Stimulated activated CD4-positive, alpha-beta T cell treated with anti-CD3 and anti-CD28 coated beads, Interleukin-1b, Interleukin-23, amount 100 ng/mL, for 24 hours (primary cell): Measurements from ENCODE around the gene STMN1.

Experiments
- DNase-seq, 4 experiments: peaks; one replicate each; pipeline ENCODE4 v3.0.0-alpha.2; 2020; ENCODE audit warnings: low read depth in 4 of 4, low spot score in 1 of 4

Gene STMN1

GRCh38 chr1:25922056-25922970, 16.1 kb upstream of the STMN1 start:
- peak in 1 of 4 experiments; percentile 12 for DNase-seq

GRCh38 chr1:25918615-25919014, 12.4 kb upstream of the STMN1 start:
- no peak for DNase-seq

DNA sequence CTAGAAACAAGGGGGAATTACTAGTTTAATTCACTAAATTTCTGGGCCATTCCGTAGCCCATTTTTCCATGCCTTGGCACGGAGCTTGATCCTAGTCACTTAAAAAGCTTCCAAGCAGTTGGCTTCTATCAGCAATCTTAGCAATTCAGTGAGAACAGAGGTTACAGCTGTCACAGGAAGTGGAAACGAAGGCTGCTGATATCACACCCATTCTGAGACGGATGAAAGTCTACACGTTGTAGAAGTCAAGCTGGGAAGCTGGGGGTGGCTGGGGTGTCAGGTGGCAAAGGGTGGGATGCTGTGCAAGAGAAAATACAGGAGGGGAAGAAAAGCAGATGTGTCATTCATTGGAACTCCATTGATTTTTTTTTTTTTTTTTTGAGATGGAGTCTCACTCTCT, 11.8 kb upstream of the STMN1 start:
- DNase-seq: no peak

GRCh38 chr1:25916460-25916859, 10.2 kb upstream of the STMN1 start:
- no peak for DNase-seq

DNA sequence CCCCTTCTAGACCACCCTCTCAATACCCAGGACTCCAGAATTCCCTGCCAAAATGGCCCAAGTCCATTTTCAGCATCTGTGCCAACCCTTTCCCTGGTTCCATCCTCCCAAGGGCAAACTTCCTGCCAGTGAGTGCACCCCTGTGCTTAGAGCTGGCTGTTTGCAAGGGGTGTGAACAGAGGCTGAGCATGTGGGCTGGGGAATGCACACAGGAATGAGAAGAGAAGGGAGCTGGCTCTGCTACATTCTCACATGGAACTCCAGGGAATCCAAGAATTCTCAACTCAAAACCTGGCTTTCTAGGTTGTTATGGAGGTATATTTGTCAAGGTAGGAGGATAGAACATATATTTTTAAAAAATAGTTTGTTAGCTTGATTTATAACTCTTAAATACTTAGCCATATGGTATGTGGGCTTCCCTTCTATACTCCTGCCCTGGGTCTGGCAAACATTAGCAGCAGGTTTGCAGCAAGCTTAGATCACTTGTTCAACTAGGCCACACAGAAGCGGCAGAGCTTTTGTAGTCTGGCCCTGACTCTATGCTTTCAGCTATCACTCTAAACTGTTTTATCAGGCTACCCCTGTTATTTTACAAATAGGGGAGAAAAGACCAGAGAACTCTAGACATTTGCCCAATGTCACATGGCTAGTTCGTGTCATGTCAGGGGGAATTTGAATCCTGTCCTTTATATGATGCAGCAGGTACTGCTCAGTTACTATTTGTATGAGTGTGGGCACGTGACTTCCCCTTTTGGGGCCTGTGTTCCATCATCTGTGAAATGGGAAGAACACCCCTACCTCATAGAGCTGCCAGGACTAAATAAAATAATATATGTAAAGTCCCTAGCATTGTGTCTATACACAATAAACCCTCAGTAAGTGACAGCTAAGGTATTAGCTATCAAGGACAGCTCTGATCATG, 8.1 kb upstream of the STMN1 start:
- DNase-seq: no peak

GRCh38 chr1:25913206-25913605, 7.0 kb upstream of the STMN1 start:
- no peak for DNase-seq

DNA sequence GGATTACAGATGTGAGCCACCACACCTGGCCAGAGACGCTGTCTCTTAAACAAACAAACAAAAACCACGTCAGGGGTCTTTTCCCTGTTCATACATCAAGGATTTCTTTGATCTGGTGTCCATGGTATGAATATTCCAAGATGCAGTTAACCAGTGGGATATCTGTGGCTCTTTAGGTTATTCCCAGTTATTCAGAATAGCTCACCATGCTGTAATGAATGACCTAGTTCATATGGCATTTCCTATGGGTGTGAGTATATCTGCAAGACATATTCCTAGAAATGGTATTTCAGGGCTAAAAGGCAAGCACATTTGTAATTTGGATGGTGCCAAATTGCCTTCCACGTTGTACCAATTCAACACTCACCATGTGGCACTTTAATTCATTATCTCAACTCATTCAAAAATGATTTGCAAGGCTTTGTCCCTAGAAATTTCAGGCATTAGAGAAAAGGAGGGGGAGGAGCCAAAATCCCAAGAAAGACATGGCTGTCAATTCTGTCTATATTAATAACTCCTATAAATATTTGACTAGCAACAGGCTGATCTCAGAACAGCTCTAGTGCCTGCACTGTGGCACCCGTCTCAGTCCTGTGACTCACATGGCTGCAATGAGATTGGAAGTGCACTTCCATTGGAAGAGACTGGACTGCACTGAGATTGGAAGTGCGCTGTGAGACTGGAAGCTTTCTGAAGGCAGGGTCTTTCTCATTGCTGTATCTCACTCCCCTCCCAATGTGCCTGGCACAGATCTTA, 6.0 kb upstream of the STMN1 start:
- DNase-seq: no peak

DNA sequence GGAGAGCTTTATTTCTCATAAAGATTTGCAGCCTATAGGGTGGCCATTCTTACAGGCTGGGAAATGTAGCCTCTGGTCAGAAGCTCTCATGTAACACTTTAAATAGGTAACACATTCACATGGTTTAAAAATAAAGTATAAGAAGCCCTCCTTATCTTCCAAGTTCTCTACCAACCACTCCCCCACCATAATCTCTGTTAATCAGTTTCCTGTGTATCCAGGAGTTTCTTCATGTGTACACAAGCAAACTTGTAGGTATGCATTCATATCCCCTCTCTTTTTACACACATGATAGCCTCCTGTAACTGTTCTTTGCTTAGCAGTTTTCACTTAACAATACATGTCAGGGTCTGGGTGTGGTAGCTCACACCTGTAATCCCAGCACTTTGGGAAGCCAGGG, 4.9 kb upstream of the STMN1 start:
- no peak for DNase-seq

DNA sequence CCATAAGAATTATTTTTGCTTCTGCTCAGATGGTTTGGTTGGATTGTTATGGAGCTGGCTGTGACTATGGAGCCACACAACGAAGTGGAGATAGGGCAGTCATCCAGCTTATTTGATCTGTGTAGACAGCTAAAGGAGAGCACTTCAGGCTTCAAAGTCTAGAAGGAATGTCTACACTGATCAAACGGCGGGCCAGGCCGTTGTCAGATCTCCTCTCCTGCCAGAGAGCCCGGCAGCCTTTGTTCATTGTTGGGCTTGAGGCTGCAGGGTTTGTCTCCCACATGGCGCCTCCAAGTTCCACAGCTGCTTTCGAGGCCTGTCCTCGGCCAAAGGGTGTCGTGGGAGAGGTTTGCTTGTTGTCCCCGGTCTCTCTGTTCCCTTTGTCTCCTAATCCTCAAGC, 2.8 kb upstream of the STMN1 start:
- no peak for DNase-seq

DNA sequence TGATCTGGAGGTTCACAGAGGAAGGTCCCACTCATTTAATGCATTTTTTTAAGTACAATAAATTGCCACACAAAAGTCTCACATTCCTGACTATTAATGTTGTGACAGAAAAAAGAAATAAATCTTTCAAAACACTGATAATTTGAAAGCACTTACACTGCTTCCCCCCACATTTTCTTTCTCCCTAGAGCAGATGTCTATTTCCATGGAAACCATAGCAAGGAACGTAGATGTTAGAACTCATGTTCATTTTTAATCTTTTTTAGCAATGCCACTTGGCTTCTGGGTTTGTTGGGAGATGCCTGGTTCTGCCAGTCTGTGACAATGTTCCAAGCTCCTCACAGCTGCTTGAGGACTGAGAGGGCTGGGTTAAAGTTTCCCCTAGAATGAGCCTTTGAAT, 1.9 kb upstream of the STMN1 start:
- no peak for DNase-seq

GRCh38 chr1:25907601-25908000, 1.4 kb upstream of the STMN1 start:
- DNase-seq: no peak

- peak in 1 of 4 experiments; percentile 18 for DNase-seq
Observed at GRCh38 chr1:25906644-25907300, 553 bp upstream of the STMN1 start.

- DNase-seq: peak; percentile 78 to 99 (median 90)
Observed at GRCh38 chr1:25904943-25905679, 1.1 kb downstream of the STMN1 start.

GRCh38 chr1:25903986-25904385, 2.2 kb downstream of the STMN1 start:
- DNase-seq: no peak

DNA sequence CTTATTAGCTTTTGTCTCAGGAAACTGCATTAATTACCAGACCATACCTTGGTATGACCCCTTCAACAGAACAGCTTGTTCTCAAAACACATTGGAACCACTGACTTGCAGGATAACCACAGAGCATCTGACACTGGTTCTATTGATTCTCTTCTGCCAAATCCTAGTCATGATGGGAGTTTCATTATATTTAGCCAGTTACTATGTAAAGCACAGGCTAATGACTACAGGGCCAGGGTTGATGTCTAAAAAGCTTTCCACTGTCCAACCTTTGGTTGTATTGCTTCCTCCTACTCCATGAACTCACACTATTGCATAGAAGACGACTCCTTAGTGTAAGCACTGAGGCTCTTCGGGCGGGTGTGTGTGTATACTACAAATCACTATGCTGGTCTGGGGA, 3.8 kb downstream of the STMN1 start:
- no peak for DNase-seq

DNA sequence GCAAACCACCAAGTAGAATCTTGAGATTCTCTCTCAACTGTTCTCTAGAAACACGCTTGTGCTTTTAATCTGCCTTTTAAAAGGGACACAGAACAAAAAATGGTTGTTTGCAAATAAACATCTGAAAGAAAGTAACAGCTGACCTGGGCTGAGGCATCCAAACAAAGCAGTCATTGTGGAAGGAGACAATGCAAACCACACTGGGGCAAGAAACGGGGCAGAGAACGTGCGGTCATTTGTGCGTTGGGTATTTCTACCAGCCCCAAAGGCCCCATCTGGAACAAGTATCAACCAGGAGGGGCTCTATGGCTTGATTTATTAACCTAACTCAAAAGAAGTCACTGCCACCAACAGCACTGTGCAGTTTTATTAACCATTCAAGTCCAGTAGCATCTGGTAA, 6.0 kb downstream of the STMN1 start:
- DNase-seq: no peak

- no peak for DNase-seq
Observed at GRCh38 chr1:25899792-25900191, 6.4 kb downstream of the STMN1 start.

- no peak for DNase-seq
Observed at GRCh38 chr1:25898223-25899015, 7.8 kb downstream of the STMN1 start.

GRCh38 chr1:25897754-25898153, 8.5 kb downstream of the STMN1 start:
- no peak for DNase-seq
